Hepatocyte (in vitro differentiated cells): ENCODE measurements around the gene PLXNB2. TPM values are rescaled to one million over a fixed set of nuclear protein-coding genes. Genes with fewer than 3 reads are reported as not detected.

Experiments used
- DNase-seq: peaks from one replicate; pipeline ENCODE4 v3.0.0-alpha.2; 2016; ENCODE audit warnings: low spot score
- H2AFZ ChIP-seq: fragments of 200-600 bp; sonication (generic); 2 replicates; pipeline ENCODE4 v1.6.0; 2016; ENCODE audit warnings: antibody characterized with exemption, mild to moderate bottlenecking
- H3K27ac ChIP-seq: fragments of 200-600 bp; sonication (generic); 2 replicates; pipeline ENCODE4 v1.5.1; 2016; ENCODE audit warnings: mild to moderate bottlenecking
- H3K27me3 ChIP-seq: fragments of 200-600 bp; sonication (generic); 2 replicates; pipeline ENCODE4 v1.6.1; 2016
- H3K36me3 ChIP-seq: fragments of 200-600 bp; sonication (generic); replicated peaks from 2 replicates; pipeline ENCODE4 v1.5.1; 2016; ENCODE audit warnings: low read depth; ENCODE audit not compliant: insufficient read depth
- H3K4me1 ChIP-seq: fragments of 200-600 bp; sonication (generic); 2 replicates; pipeline ENCODE4 v1.5.1; 2016; ENCODE audit warnings: mild to moderate bottlenecking, moderate library complexity; ENCODE audit not compliant: insufficient read depth
- H3K4me2 ChIP-seq: fragments of 200-600 bp; sonication (generic); 2 replicates; pipeline ENCODE4 v1.6.0; 2016
- H3K4me3 ChIP-seq: fragments of 200-600 bp; sonication (generic); 2 replicates; pipeline ENCODE4 v1.5.1; 2016; ENCODE audit warnings: mild to moderate bottlenecking
- H3K79me2 ChIP-seq: fragments of 200-600 bp; sonication (generic); 2 replicates; pipeline ENCODE4 v1.6.0; 2017; ENCODE audit warnings: mild to moderate bottlenecking
- H3K9me2 ChIP-seq: fragments of 200-600 bp; sonication (generic); replicated peaks from 2 replicates; pipeline ENCODE4 v1.6.0; 2017; ENCODE audit warnings: mild to moderate bottlenecking; ENCODE audit not compliant: insufficient read depth
- H3K9me3 ChIP-seq: fragments of 200-600 bp; sonication (generic); 2 replicates; pipeline ENCODE4 v1.5.1; 2016; ENCODE audit warnings: low read depth, mild to moderate bottlenecking
- H4K20me1 ChIP-seq: fragments of 200-600 bp; sonication (generic); 2 replicates; pipeline ENCODE4 v1.6.0; 2016; ENCODE audit warnings: mild to moderate bottlenecking; ENCODE audit not compliant: insufficient read depth, poor library complexity, severe bottlenecking
- CTCF ChIP-seq: fragments of 200-600 bp; sonication (generic); IDR thresholded peaks from 2 replicates; pipeline ENCODE4 v1.5.1; 2016; ENCODE audit warnings: antibody characterized with exemption, mild to moderate bottlenecking; ENCODE audit not compliant: poor library complexity
- EZH2 ChIP-seq: fragments of 200-600 bp; sonication (generic); IDR thresholded peaks from 2 replicates; pipeline ENCODE4 v1.6.1; 2016; ENCODE audit warnings: antibody characterized with exemption, mild to moderate bottlenecking, borderline replicate concordance
- EZH2phosphoT487 ChIP-seq: fragments of 200-600 bp; sonication (generic); IDR thresholded peaks from one replicate; pipeline ENCODE4 v1.6.1; 2018; ENCODE audit warnings: antibody characterized with exemption, mild to moderate bottlenecking, low read depth, moderate library complexity; ENCODE audit not compliant: unreplicated experiment, severe bottlenecking
- WGBS: methylation state at CpG from one replicate; pipeline ENCODE4 v1.1.6; 2016; ENCODE audit warnings: low lambda C conversion rate; ENCODE audit errors: missing lambda C conversion rate; 5-methylcytosine and 5-hydroxymethylcytosine counted together
- polyA plus RNA-seq: library from polyadenylated mRNA; unstranded; fragments of >200 nt; fragmentation: Nextera tagmentation; extraction: Ambion mirVana; gene quantifications from 2 replicates; pipeline ENCODE4 v1.2.1, GENCODE V29; 2016
- total RNA-seq: library from RNA; depleted of rRNA; stranded (reverse); fragments of >200 nt; gene quantifications from 2 replicates; pipeline ENCODE4 v1.2.3, GENCODE V29; 2014

PLXNB2 gene
- total and polyA plus RNA-seq, 2 experiments from 2014 or later = 113 to 147 TPM

- Histone ChIP-seq H3K4me1 (no peaks in the 10 kb centered on the region), H3K36me3 (no peaks in the 10 kb centered on the region), H3K9me3 (no peaks in the 10 kb centered on the region), H3K4me2 (no peak overlapping the region), H3K9me2 (no peaks in the 10 kb centered on the region), H4K20me1 (no peaks in the 10 kb centered on the region), H3K27ac (no peak overlapping the region), H3K79me2 (no peaks in the 10 kb centered on the region), H3K4me3 (no peak overlapping the region), H3K27me3 (peaks cover 6% of the 10 kb centered on the region), H2AFZ (no peak overlapping the region)
- TF ChIP-seq EZH2 (no peak), EZH2phosphoT487 (no peak), CTCF (no peak)
- 91% methylated on average over 18 of the region's 24 CpGs for WGBS
- DNase-seq = no peak
Observed at GRCh38 chr22:50258361-50259292, 48.8 kb downstream of the PLXNB2 start.

DNA sequence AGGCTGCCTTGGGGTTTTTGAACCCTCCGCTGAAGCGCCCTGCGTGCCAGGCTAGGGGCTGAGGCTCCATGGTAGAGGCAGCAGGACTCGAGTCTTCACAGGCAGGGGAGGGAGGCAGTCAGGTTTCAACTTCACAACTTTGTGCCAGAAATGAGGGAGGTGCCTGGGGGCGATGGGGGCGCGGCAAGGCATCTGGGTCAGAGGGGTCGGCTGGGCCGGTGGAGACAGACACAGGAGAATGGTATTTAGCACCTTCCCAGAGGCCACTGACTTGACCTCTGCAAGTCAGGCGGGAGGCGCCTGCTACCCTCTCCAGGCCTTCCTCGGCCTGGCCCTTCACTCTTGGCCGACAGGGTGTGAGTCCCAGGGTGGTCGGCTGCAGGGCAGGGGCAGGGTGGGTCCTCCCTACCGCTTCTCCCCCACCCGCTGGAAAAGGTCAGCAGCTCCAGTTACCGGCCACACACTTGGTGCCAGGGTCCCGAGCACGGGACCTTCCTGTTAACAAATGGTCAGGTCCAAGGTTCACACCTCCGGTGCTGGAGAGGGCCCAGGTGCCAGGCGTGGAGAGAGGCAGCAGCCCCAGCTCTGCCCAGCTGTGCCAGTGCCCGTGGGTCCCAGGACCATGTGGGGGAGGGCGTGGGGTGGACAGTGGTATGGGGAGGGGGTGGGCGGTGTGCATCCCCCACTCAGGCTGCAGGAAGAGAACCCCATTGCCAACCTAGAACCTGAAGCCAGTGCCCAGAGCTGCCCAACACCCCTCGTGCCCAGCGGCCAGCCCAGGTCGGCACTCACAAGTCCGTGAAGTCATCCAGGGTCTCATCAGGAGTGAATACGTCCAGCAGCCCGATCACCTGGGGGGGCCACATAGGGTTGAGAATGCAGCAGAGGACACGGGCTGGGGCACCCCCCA, 49.7 kb downstream of the PLXNB2 start:
- 83% methylated on average over 31 of the region's 31 CpGs for WGBS
- Histone ChIP-seq H3K4me3 (no peak overlapping the region), H3K27me3 (peaks cover 6% of the 10 kb centered on the region), H3K79me2 (no peaks in the 10 kb centered on the region), H3K36me3 (no peaks in the 10 kb centered on the region), H2AFZ (no peak overlapping the region), H3K4me1 (no peaks in the 10 kb centered on the region), H3K4me2 (no peak overlapping the region), H3K9me2 (no peaks in the 10 kb centered on the region), H3K9me3 (no peaks in the 10 kb centered on the region), H3K27ac (no peak overlapping the region), H4K20me1 (no peaks in the 10 kb centered on the region)
- DNase-seq = no peak
- TF ChIP-seq EZH2 = no peak
- no peak for TF ChIP-seq CTCF
- TF ChIP-seq EZH2phosphoT487 = no peak

GRCh38 chr22:50257041-50257440, 50.4 kb downstream of the PLXNB2 start:
- Histone ChIP-seq H3K9me3 (no peaks in the 10 kb centered on the region), H3K36me3 (no peaks in the 10 kb centered on the region), H3K4me3 (no peak overlapping the region), H3K79me2 (no peaks in the 10 kb centered on the region), H3K9me2 (no peaks in the 10 kb centered on the region), H3K27ac (no peak overlapping the region), H4K20me1 (no peaks in the 10 kb centered on the region), H3K4me2 (no peak overlapping the region), H3K4me1 (no peaks in the 10 kb centered on the region), H3K27me3 (peaks cover under 1% of the 10 kb centered on the region), H2AFZ (no peak overlapping the region)
- no peak for DNase-seq
- 91% methylated on average over 16 of the region's 16 CpGs for WGBS
- TF ChIP-seq EZH2phosphoT487 = no peak
- no peak for TF ChIP-seq EZH2
- no peak for TF ChIP-seq CTCF
